HG03342 (cell line): ENCODE results near the gene CCDC12.
A peak's percentile ranks its signal among the peaks of the same experiment; 100 is the strongest.

Experiments used
- ATAC-seq: cut with Tn5 transposase; IDR thresholded peaks from one replicate; pipeline ENCODE4 v1.9.1; 2021; ENCODE audit warnings: mild to moderate bottlenecking, moderate library complexity; ENCODE audit not compliant: unreplicated experiment

CCDC12 gene

GRCh38 chr3:46976326-46977190 is at the start of gene CCDC12:
Gene CCDC12 (minus strand): TSS chr3:46976745. CDS start chr3:46976732, 13 bp downstream.
- peak; percentile 61 for ATAC-seq

DNA sequence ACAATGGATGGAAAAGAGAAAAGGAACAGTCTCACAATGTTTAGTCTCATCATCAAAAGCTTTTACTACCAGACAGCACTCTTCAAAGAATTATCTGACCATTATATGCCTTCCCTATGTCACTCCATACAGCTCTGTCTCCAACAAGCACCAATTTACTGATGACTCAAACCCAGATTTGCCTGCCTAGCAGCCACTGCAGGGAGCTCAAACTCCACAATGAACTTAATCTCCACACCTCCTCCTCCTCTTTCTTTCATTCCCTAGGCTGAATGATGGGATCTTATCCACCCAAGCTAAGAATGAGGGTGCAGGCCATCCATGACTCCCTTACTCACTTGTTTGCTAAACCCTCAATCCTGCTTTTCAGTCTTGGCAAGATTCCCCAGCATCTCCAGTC is 48.4 kb upstream of the CCDC12 start:
- ATAC-seq = no peak

- ATAC-seq = no peak
These were observed 46.1 kb upstream of the CCDC12 start for GRCh38 chr3:47022641-47023071.

GRCh38 chr3:47020311-47020710 is 43.8 kb upstream of the CCDC12 start:
- no peak for ATAC-seq

- no peak for ATAC-seq
These were observed 42.7 kb upstream of the CCDC12 start for GRCh38 chr3:47019201-47019600.

GRCh38 chr3:47018269-47018611 is 41.7 kb upstream of the CCDC12 start:
- no peak for ATAC-seq

GRCh38 chr3:47017504-47018268 is 41.1 kb upstream of the CCDC12 start:
- ATAC-seq = no peak

- no peak for ATAC-seq
These were observed 40.4 kb upstream of the CCDC12 start for GRCh38 chr3:47016934-47017435.

- ATAC-seq = no peak
These were observed 39.8 kb upstream of the CCDC12 start for GRCh38 chr3:47016086-47016933.

GRCh38 chr3:47015151-47015550 is 38.6 kb upstream of the CCDC12 start:
- no peak for ATAC-seq

GRCh38 chr3:47014036-47014435 is 37.5 kb upstream of the CCDC12 start:
- no peak for ATAC-seq

- ATAC-seq = no peak
These were observed 36.7 kb upstream of the CCDC12 start for GRCh38 chr3:47013231-47013630.

GRCh38 chr3:47012342-47013230 is 36.0 kb upstream of the CCDC12 start:
- ATAC-seq = no peak

- ATAC-seq = no peak
These were observed 34.8 kb upstream of the CCDC12 start for GRCh38 chr3:47011371-47011770.

GRCh38 chr3:47010910-47011309 is 34.4 kb upstream of the CCDC12 start:
- no peak for ATAC-seq

DNA sequence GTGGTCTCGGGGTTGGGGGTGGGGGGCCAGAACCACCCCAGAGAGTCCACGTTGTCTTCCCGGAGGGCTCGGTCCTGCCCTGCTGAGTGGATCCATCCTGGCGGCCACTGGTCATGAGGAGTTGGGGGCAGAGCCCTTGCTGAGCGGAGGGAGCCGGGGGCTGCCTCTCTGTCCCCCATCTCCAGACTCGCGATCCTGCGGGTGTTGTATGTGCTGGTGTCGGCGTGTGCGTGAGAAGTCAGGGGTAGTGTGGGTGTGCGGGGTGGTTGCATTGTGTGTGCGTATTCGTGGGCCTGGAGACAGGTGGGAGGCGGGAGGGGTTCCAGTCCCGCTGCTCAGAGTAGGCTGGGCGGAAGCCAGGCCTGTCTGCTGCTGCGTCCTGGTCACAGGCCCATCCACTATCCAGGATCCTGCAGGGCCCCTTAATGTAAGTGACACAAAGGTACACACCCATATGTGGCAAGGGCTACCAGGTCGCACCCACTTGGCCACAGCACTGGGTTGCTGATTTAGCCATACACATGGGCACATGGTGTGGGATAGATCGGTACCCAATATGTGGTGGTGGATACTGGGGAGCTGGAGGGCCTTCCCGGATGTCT is 33.7 kb upstream of the CCDC12 start:
- ATAC-seq = no peak

DNA sequence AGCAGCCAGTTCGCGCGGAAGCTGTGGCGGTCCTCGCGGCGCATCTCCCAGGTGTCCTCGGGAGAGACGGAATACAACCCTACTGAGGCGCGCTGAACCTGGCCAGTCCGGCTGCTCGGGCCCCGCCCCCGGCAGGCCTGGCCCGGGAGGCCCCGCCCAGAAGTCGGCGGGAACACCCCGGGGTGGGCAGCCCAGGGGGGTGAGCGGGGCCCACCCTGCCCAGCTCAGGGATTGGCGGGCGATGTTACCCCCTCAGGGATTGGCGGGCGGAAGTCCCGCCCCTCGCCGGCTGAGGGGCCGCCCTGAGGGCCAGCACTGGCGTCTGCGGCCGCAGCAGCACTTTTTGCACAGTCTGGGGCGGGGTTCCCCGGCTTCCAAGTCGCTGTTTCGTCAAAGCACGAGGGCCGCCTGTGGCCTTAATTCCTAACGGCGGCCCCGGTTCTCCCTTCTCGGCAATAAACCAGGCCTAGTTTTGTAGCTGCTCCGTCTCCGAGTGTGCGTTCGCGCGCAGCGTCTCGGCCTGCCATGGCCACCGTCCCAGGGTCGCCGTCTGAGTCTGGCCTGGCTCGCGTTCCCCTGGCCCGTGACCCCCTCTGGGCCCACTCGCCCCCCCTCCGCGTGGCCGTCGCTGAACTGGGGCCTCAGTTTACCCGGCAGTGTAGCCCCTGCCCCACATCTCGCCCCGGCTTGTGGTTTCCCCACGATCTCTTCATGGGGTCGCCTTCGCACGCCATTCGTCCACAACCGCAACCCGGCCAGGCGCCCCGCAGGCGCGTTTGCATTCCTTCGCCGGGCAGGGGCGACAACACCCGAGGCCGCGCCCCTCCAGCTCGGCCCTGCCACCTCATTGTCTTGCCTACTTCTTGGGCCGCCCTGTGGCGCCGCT is 32.9 kb upstream of the CCDC12 start:
- peak; percentile 77 for ATAC-seq

- ATAC-seq = no peak
These were observed 32.3 kb upstream of the CCDC12 start for GRCh38 chr3:47008851-47009224.
